BE2C (cell line): Measurements from ENCODE around the gene DISC1.
"Not testable (repeated sequence)": the region's sequence is repeated elsewhere in the genome, so short reads cannot be mapped to it uniquely, and the experiment has no call there.

ENCODE experiments used
- DNase-seq: peaks from one replicate; pipeline ENCODE4 v3.0.0-alpha.2; 2020
- H3K27me3 ChIP-seq: fragments of 250-450 bp; sonication (Bioruptor Pico); 2 replicates; pipeline ENCODE4 v1.5.1; 2020; ENCODE audit warnings: mild to moderate bottlenecking
- H3K36me3 ChIP-seq: fragments of 250-450 bp; sonication (Bioruptor Pico); 2 replicates; pipeline ENCODE4 v1.5.1; 2020; ENCODE audit warnings: mild to moderate bottlenecking
- H3K4me1 ChIP-seq: fragments of 250-450 bp; sonication (Bioruptor Pico); 2 replicates; pipeline ENCODE4 v1.5.1; 2020
- H3K4me3 ChIP-seq: 2 replicates; pipeline ENCODE4 v1.5.1; 2011; ENCODE audit warnings: low read depth, low read length
- H3K9me3 ChIP-seq: fragments of 250-450 bp; sonication (Bioruptor Pico); 2 replicates; pipeline ENCODE4 v1.5.1; 2020
- TF ChIP-seq, protein P1 (sequence below): IDR thresholded peaks from 2 replicates; pipeline ENCODE4 v1.5.1; 2012; ENCODE audit warnings: mild to moderate bottlenecking, low read depth, low read length

Gene DISC1

DNA sequence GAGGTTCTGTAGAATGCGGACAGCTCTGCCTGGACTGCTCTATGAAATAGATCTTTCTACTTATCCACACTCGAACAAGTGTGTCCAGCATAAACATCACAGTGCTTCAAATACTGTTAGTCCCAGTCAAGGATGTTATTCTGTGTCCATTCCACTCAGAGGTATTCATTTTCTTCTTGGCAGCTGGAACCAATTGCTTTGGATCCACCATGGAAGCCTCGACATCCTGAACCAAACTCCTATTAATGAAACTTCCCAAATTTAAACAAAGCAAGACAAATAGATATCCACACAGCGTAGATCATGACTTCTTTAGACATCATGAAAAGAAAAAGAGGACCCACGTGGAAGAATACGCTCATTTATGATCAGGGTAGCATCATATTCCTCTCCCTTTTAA lies 95.8 kb downstream of the DISC1 start:
- H3K4me3 ChIP-seq: no peak overlapping the region
- DNase-seq: no peak
- TF ChIP-seq, protein P1, sequence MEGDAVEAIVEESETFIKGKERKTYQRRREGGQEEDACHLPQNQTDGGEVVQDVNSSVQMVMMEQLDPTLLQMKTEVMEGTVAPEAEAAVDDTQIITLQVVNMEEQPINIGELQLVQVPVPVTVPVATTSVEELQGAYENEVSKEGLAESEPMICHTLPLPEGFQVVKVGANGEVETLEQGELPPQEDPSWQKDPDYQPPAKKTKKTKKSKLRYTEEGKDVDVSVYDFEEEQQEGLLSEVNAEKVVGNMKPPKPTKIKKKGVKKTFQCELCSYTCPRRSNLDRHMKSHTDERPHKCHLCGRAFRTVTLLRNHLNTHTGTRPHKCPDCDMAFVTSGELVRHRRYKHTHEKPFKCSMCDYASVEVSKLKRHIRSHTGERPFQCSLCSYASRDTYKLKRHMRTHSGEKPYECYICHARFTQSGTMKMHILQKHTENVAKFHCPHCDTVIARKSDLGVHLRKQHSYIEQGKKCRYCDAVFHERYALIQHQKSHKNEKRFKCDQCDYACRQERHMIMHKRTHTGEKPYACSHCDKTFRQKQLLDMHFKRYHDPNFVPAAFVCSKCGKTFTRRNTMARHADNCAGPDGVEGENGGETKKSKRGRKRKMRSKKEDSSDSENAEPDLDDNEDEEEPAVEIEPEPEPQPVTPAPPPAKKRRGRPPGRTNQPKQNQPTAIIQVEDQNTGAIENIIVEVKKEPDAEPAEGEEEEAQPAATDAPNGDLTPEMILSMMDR: no peak

DNA sequence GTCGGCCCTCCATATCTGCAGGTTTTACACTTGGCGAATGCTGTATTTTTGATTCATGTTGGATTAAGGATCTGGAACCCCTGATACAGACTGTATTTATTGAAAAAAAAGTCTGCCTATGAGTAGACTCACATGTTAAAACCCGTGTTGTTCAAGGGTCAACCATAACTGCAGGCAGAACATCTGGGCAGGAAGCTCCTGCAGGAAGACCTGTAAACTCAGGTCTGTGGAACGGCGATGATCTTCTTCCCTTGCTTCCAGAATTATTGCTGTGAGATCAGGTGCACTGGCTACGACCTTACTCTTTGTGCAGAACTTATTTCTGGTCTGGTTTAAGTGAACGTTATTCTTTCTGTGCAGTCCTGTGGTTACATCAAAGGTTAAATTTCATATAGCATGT lies 96.6 kb downstream of the DISC1 start:
- H3K9me3 ChIP-seq: no peaks in the 10 kb centered on the region
- H3K36me3 ChIP-seq: no peaks in the 10 kb centered on the region
- H3K27me3 ChIP-seq: no peaks in the 10 kb centered on the region
- no peak overlapping the region for H3K4me3 ChIP-seq
- TF ChIP-seq, protein P1: no peak
- DNase-seq: no peak
- H3K4me1 ChIP-seq: no peaks in the 10 kb centered on the region

More for the DNA sequence above, 95.8 kb downstream of the DISC1 start:
- no peaks in the 10 kb centered on the region for H3K9me3 ChIP-seq
- H3K27me3 ChIP-seq: no peaks in the 10 kb centered on the region
- no peaks in the 10 kb centered on the region for H3K36me3 ChIP-seq
- H3K4me1 ChIP-seq: no peaks in the 10 kb centered on the region

DNA sequence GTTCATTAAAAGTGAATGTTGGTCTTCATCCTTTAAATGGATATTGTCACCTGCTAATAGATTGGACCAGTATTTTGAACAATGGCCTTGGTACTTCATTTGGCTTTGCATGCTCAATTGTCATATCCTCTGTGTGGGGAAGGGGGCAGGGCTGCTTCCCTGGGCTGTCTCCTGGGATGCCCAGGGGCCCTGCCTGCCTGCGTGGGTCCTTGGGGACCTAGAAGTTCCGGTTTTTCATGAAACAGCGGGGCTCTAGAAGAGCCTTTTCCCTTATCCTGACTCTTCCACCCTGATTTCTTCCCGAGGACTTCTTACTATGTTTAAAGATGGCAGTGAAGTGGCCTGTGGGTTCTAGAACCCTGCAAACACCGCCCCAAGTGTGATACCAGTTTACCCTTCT lies 97.5 kb downstream of the DISC1 start:
- TF ChIP-seq, protein P1: no peak
- H3K4me1 ChIP-seq: no peaks in the 10 kb centered on the region
- DNase-seq: no peak
- H3K27me3 ChIP-seq: no peaks in the 10 kb centered on the region
- no peak overlapping the region for H3K4me3 ChIP-seq
- H3K36me3 ChIP-seq: no peaks in the 10 kb centered on the region
- H3K9me3 ChIP-seq: no peaks in the 10 kb centered on the region

DNA sequence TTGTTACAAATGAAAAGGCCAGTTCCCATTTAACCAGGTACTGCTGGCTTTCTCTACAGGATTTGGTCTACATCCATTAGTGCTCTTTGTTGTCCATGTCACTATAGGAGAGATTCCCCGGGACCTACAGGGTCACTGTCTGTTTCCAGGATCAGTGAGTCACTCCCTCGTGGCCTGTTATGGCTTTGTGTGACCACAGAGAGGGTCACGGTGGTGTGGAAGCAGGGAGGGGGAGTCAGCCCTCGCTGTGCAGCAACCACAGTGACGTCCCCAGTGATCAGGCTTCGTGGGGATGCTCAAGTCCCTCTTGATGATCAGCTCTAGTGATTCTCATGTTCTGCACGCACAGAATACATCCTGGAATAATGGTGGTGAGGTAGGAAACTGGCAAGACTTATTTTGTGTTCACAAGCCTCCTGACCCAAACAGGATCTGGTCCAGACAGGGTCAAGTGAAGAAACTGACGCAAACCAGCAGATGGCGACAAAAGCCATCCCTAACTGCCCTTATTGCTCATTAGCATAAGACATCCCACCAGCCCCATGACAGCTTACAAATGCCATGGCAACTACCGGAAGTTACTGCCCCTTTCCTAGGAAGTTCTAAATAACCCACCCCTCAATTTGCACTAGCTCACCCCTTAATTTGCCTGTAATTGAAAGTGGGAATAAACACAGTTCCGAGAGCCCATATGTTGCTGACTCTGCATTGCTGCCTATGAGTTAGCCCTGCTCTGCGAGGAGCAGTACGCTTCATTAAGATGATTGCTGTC lies 98.5 kb downstream of the DISC1 start:
- TF ChIP-seq, protein P1: peak; percentile 85
- H3K9me3 ChIP-seq: no peaks in the 10 kb centered on the region
- DNase-seq: peak; percentile 68
- H3K4me1 ChIP-seq: no peaks in the 10 kb centered on the region
- H3K36me3 ChIP-seq: no peaks in the 10 kb centered on the region
- no peaks in the 10 kb centered on the region for H3K27me3 ChIP-seq
- no peak overlapping the region for H3K4me3 ChIP-seq

DNA sequence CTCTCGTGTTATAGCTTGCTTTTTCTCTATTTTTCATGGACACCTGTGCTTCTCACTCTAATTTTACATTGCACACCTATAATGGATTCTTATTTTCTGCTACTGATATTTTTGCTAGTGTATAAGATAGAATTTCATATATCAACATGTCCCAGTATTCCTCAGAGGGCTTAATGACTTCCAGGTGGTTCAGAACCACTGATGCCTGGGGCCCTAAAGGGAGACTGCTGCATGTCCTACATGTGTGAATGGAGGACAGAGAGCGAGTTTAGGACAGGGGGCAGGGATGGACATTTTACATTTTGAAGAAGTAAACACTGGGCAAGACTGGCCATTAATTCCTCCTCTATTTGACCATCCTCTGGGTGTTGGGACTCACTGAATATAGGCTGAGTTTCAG lies 100.6 kb downstream of the DISC1 start:
- Histone ChIP-seq H3K4me3 (no peak overlapping the region), H3K36me3 (no peaks in the 10 kb centered on the region), H3K27me3 (no peaks in the 10 kb centered on the region), H3K4me1 (no peaks in the 10 kb centered on the region), H3K9me3 (no peaks in the 10 kb centered on the region)
- DNase-seq: no peak
- TF ChIP-seq, protein P1: no peak

DNA sequence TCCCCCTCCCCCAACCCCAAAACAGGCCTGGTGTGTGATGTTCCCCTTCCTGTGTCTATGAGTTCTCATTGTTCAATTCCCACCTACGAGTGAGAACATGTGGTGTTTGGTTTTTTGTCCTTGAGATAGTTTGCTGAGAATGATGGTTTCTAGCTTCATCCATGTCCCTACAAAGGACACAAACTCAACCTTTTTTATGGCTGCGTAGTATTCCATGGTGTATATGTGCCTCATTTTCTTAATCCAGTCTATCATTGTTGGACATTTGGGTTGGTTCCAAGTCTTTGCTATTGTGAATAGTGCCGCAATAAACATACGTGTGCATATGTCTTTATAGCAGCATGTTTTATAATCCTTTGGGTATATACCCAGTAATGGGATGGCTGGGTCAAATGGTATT lies 102.4 kb downstream of the DISC1 start:
- not testable (repeated sequence) for H3K36me3 ChIP-seq, H3K27me3 ChIP-seq, H3K9me3 ChIP-seq, DNase-seq, H3K4me1 ChIP-seq, H3K4me3 ChIP-seq
